SK-N-SH (cell line): ENCODE data around the gene LPIN1. TPM values are rescaled to one million over a fixed set of nuclear protein-coding genes. Genes with fewer than 3 reads are reported as not detected.

Source experiments
- CTCF ChIA-PET: fragments of 300-600, 350-600 bp; formaldehyde crosslinking; extraction: SDS; loops from one replicate; lab custom pipeline; 2021; lab: Yijun Ruan, JAX
- POLR2A ChIA-PET: fragments of 350-600 bp; sonication (Branson Sonifier 250); formaldehyde crosslinking; extraction: SDS; loops from one replicate; lab custom pipeline; 2020; ENCODE audit warnings: antibody characterized with exemption, inconsistent platforms; lab: Yijun Ruan, JAX
- DNase-seq: peaks from one replicate; pipeline ENCODE4 v3.0.0; 2012
- H2AFZ ChIP-seq: fragments of 200-600 bp; sonication (generic); 2 replicates; pipeline ENCODE4 v1.8.1; 2016; ENCODE audit warnings: antibody characterized with exemption, mild to moderate bottlenecking, low read depth
- H3F3A ChIP-seq: fragments of 200-600 bp; sonication (generic); replicated peaks from 2 replicates; pipeline ENCODE3; 2016; ENCODE audit warnings: antibody characterized with exemption, mild to moderate bottlenecking; ENCODE audit not compliant: insufficient read depth
- H3K27ac ChIP-seq, 2 experiments: fragments of 200-500 bp in 1 of 2; fragments of 200-600 bp in 1 of 2; sonication (Bioruptor generic) in 1 of 2; sonication (generic), shearing (Covaris generic) in 1 of 2; 2 replicates each; pipeline versions ENCODE4 v1.5.1 to v1.6.1; 2014 to 2016; ENCODE audit warnings: low read depth in 2 of 2, inconsistent platforms in 1 of 2, low read length in 1 of 2, mild to moderate bottlenecking in 1 of 2, mixed read lengths in 1 of 2
- H3K27me3 ChIP-seq: fragments of 200-600 bp; sonication (generic), shearing (Covaris generic); 2 replicates; pipeline ENCODE4 v1.6.1; 2016; ENCODE audit warnings: mixed run types; ENCODE audit not compliant: insufficient read depth
- H3K36me3 ChIP-seq, 2 experiments: fragments of 200-500 bp in 1 of 2; fragments of 200-600 bp in 1 of 2; sonication (Bioruptor generic) in 1 of 2; sonication (generic) in 1 of 2; replicated peaks in 1 of 2; 2 replicates each; pipeline versions ENCODE3 to v1.5.1; 2014 to 2016; ENCODE audit warnings: low read length in 1 of 2, mild to moderate bottlenecking in 1 of 2; ENCODE audit not compliant: insufficient read depth in 2 of 2, control insufficient read depth in 1 of 2
- H3K4me1 ChIP-seq, 2 experiments: fragments of 200-500 bp in 1 of 2; fragments of 200-600 bp in 1 of 2; sonication (Bioruptor generic) in 1 of 2; sonication (generic), shearing (Covaris generic) in 1 of 2; 2 replicates each; pipeline versions ENCODE4 v1.5.1 to v1.6.1; 2014 to 2016; ENCODE audit warnings: low read depth in 1 of 2, low read length in 1 of 2, mixed run types in 1 of 2; ENCODE audit not compliant: insufficient read depth in 2 of 2, control insufficient read depth in 1 of 2
- H3K4me2 ChIP-seq: fragments of 200-600 bp; sonication (generic), shearing (Covaris generic); 2 replicates; pipeline ENCODE4 v1.6.1; 2017; ENCODE audit warnings: mixed run types
- H3K4me3 ChIP-seq, 2 experiments: fragments of 200-500 bp in 1 of 2; fragments of 200-600 bp in 1 of 2; sonication (Bioruptor generic) in 1 of 2; sonication (generic), shearing (Covaris generic) in 1 of 2; 2 replicates each; pipeline versions ENCODE4 v1.5.1 to v1.8.1; 2014 to 2016; ENCODE audit warnings: low read depth in 2 of 2, inconsistent platforms in 1 of 2, low read length in 1 of 2, mild to moderate bottlenecking in 1 of 2, mixed read lengths in 1 of 2, moderate library complexity in 1 of 2
- H3K79me2 ChIP-seq: fragments of 200-600 bp; sonication (generic); 2 replicates; pipeline ENCODE4 v1.8.1; 2017; ENCODE audit warnings: mild to moderate bottlenecking; ENCODE audit not compliant: insufficient read depth
- H3K9ac ChIP-seq: fragments of 200-600 bp; sonication (generic); 2 replicates; pipeline ENCODE4 v1.6.1; 2017; ENCODE audit warnings: mixed run types
- H3K9me2 ChIP-seq: fragments of 200-600 bp; sonication (generic); 2 replicates; pipeline ENCODE4 v1.6.1; 2017; ENCODE audit warnings: mixed run types
- H3K9me3 ChIP-seq: fragments of 200-600 bp; sonication (generic); 2 replicates; pipeline ENCODE4 v1.6.1; 2017; ENCODE audit warnings: mixed run types, mild to moderate bottlenecking, moderate library complexity
- H4K20me1 ChIP-seq: fragments of 200-600 bp; sonication (generic); 2 replicates; pipeline ENCODE4 v1.6.1; 2017; ENCODE audit warnings: mild to moderate bottlenecking, mixed run types; ENCODE audit not compliant: insufficient read depth
- ELF1 ChIP-seq: IDR thresholded peaks from 2 replicates; pipeline ENCODE4 v1.4.0; 2012
- EP300 ChIP-seq, 2 experiments: IDR thresholded peaks; 2 replicates each; pipeline versions ENCODE4 v1.4.0 to v1.6.1; 2012; ENCODE audit warnings: borderline replicate concordance in 1 of 2, low read depth in 1 of 2, low read length in 1 of 2
- EZH2phosphoT487 ChIP-seq: fragments of 200-600 bp; sonication (generic); IDR thresholded peaks from 2 replicates; pipeline ENCODE4 v1.6.1; 2017; ENCODE audit warnings: low read depth, mixed run types, mild to moderate bottlenecking, antibody characterized with exemption, moderate library complexity, borderline replicate concordance
- FOXJ3 ChIP-seq: sonication (generic); formaldehyde crosslinking; IDR thresholded peaks from 2 replicates; pipeline ENCODE4 v1.5.1; 2020; ENCODE audit warnings: mild to moderate bottlenecking, missing genetic modification reagents
- JUND ChIP-seq: IDR thresholded peaks from 2 replicates; pipeline ENCODE4 v1.4.0; 2012
- MXI1 ChIP-seq: IDR thresholded peaks from 2 replicates; pipeline ENCODE4 v1.6.1; 2012; ENCODE audit warnings: mild to moderate bottlenecking, low read depth, low read length, improper control_type of control experiment
- NFIC ChIP-seq: IDR thresholded peaks from 2 replicates; pipeline ENCODE4 v1.4.0; 2012; ENCODE audit warnings: borderline replicate concordance
- NRF1 ChIP-seq: IDR thresholded peaks from 2 replicates; pipeline ENCODE4 v1.6.1; 2012; ENCODE audit warnings: low read depth, mild to moderate bottlenecking, low read length
- RCOR1 ChIP-seq: fragments of 150-350 bp; IDR thresholded peaks from 2 replicates; pipeline ENCODE4 v1.6.1; 2017; ENCODE audit warnings: antibody characterized with exemption, low read length
- RFX5 ChIP-seq: IDR thresholded peaks from 2 replicates; pipeline ENCODE4 v1.6.1; 2012; ENCODE audit warnings: mild to moderate bottlenecking, improper control_type of control experiment, low read length
- RXRA ChIP-seq: IDR thresholded peaks from 2 replicates; pipeline ENCODE4 v1.4.0; 2012; ENCODE audit warnings: low read depth, mild to moderate bottlenecking, borderline replicate concordance
- TCF12 ChIP-seq: IDR thresholded peaks from 2 replicates; pipeline ENCODE4 v1.4.0; 2012
- TEAD4 ChIP-seq: IDR thresholded peaks from 2 replicates; pipeline ENCODE4 v1.4.0; 2012; ENCODE audit warnings: mild to moderate bottlenecking, borderline replicate concordance; ENCODE audit not compliant: insufficient read depth
- WGBS: methylation state at CpG from one replicate; pipeline ENCODE4 v1.1.6; 2017; ENCODE audit warnings: low lambda C conversion rate; 5-methylcytosine and 5-hydroxymethylcytosine counted together
- polyA plus RNA-seq, 3 experiments: library from polyadenylated mRNA; depleted of rRNA; stranded (reverse); fragments of >200 nt; gene quantifications; 2 replicates each; pipeline ENCODE4 v1.2.3, GENCODE V29; 2012
- TF ChIP-seq, protein P1 (sequence below): fragments of 150-350 bp; IDR thresholded peaks from 2 replicates; pipeline ENCODE4 v1.6.1; 2016; ENCODE audit warnings: mild to moderate bottlenecking, low read depth, low read length
- TF ChIP-seq, protein P2 (sequence below): fragments of 150-350 bp; IDR thresholded peaks from 2 replicates; pipeline ENCODE4 v1.6.1; 2017; ENCODE audit warnings: antibody characterized with exemption, low read length, low read depth, borderline replicate concordance
- TF ChIP-seq, protein P3 (sequence below): fragments of 200-600 bp; sonication (generic); IDR thresholded peaks from 2 replicates; pipeline ENCODE4 v1.6.1; 2017; ENCODE audit warnings: antibody characterized with exemption, mild to moderate bottlenecking, moderate library complexity
- TF ChIP-seq, protein P4 (sequence below): IDR thresholded peaks from 2 replicates; pipeline ENCODE4 v1.4.0; 2012; ENCODE audit warnings: low read depth
- TF ChIP-seq, protein P5 (sequence below): IDR thresholded peaks from 2 replicates; pipeline ENCODE4; 2012
- TF ChIP-seq, protein P6 (sequence below): IDR thresholded peaks from 2 replicates; pipeline ENCODE4 v1.4.0; 2012; ENCODE audit warnings: low read depth, borderline replicate concordance
- TF ChIP-seq, protein P7 (sequence below): IDR thresholded peaks from 2 replicates; pipeline ENCODE4 v1.4.0; 2012; ENCODE audit warnings: low read depth, borderline replicate concordance

Gene LPIN1
- polyA plus RNA-seq, 1 of the 3 experiments (the other 2 are of a cell fraction), result 22.1 TPM

DNA sequence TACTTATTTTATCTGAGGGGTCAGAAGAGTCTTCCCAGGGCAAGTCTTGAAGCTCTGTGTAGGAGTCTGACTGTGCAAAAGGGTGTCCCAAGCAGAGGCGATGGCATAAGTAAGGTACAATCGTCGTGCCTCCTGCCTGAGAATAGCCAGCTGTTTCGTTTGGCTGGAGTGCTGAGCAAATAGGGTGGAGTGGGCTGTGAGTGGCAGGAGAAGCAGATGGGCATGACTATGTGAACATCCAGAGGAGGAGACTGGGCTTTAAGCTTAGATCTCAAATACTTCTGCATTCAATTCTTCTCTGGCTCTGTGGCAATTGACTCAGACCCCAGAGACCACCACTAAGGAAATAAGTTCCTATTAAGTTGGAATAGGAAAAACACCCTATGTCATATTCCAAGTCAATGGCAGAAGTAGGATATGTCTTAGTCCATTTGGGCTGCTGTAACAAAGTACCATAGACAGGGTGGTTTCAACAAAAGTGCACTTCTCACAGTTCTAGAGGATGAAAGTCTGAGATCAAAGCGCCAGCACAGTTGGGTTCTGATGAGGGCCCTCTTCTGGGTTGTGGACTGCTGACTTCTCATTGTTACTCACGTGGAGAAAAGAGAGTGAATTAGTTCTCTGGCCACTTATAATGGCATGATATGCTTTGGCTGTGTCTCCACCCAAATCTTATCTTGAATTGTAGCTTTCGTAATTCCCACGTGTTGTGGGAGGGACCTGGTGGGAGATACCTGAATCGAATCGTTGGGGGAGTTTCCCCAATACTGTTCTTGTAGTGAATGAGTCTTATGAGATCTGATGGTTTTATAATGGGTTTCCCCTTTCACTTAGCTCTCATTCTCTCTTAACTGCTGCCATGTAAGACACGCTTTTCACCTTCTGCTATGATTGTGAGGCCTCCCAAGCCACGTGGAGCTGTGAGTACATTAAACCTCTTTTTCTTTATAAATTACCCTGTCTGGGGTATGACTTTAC, 120.2 kb downstream of the LPIN1 start:
- H3K4me3 ChIP-seq, result no peak overlapping the region
- ChIA-PET POLR2A (no interaction called here), CTCF (interaction anchor here (1.0 to 7.7 kb wide), 5 partner anchors 10 to 1141 kb away, joined by 3 to 54 read pairs (median 4); no protein-coding TSS in a partner anchor)
- H2AFZ ChIP-seq, result no peak overlapping the region
- peaks cover 5 to 6% of the 10 kb centered on the region in 2 experiments; a peak in 3 of 4 replicates for H3K4me1 ChIP-seq
- TF ChIP-seq RCOR1, result no peak
- TF ChIP-seq TCF12, result no peak
- TF ChIP-seq TEAD4, result no peak
- TF ChIP-seq NFIC, result no peak
- TF ChIP-seq, protein P1, sequence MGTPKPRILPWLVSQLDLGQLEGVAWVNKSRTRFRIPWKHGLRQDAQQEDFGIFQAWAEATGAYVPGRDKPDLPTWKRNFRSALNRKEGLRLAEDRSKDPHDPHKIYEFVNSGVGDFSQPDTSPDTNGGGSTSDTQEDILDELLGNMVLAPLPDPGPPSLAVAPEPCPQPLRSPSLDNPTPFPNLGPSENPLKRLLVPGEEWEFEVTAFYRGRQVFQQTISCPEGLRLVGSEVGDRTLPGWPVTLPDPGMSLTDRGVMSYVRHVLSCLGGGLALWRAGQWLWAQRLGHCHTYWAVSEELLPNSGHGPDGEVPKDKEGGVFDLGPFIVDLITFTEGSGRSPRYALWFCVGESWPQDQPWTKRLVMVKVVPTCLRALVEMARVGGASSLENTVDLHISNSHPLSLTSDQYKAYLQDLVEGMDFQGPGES, result no peak
- TF ChIP-seq, protein P2, sequence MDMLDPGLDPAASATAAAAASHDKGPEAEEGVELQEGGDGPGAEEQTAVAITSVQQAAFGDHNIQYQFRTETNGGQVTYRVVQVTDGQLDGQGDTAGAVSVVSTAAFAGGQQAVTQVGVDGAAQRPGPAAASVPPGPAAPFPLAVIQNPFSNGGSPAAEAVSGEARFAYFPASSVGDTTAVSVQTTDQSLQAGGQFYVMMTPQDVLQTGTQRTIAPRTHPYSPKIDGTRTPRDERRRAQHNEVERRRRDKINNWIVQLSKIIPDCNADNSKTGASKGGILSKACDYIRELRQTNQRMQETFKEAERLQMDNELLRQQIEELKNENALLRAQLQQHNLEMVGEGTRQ, result no peak
- no peak for TF ChIP-seq FOXJ3 (CRISPR knock-in tag)
- no peak for TF ChIP-seq RXRA
- no peak for TF ChIP-seq NRF1
- TF ChIP-seq, protein P3, sequence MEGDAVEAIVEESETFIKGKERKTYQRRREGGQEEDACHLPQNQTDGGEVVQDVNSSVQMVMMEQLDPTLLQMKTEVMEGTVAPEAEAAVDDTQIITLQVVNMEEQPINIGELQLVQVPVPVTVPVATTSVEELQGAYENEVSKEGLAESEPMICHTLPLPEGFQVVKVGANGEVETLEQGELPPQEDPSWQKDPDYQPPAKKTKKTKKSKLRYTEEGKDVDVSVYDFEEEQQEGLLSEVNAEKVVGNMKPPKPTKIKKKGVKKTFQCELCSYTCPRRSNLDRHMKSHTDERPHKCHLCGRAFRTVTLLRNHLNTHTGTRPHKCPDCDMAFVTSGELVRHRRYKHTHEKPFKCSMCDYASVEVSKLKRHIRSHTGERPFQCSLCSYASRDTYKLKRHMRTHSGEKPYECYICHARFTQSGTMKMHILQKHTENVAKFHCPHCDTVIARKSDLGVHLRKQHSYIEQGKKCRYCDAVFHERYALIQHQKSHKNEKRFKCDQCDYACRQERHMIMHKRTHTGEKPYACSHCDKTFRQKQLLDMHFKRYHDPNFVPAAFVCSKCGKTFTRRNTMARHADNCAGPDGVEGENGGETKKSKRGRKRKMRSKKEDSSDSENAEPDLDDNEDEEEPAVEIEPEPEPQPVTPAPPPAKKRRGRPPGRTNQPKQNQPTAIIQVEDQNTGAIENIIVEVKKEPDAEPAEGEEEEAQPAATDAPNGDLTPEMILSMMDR, result no peak
- TF ChIP-seq JUND, result no peak
- no peak for TF ChIP-seq EP300 (IDR thresholded peaks at IDR 0.05; ENCODE audit: borderline replicate concordance in 1 of 2, low read depth in 1 of 2, low read length in 1 of 2)
- TF ChIP-seq, protein P4, sequence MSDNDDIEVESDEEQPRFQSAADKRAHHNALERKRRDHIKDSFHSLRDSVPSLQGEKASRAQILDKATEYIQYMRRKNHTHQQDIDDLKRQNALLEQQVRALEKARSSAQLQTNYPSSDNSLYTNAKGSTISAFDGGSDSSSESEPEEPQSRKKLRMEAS, result no peak
- TF ChIP-seq EZH2phosphoT487, result no peak
- TF ChIP-seq, protein P5, sequence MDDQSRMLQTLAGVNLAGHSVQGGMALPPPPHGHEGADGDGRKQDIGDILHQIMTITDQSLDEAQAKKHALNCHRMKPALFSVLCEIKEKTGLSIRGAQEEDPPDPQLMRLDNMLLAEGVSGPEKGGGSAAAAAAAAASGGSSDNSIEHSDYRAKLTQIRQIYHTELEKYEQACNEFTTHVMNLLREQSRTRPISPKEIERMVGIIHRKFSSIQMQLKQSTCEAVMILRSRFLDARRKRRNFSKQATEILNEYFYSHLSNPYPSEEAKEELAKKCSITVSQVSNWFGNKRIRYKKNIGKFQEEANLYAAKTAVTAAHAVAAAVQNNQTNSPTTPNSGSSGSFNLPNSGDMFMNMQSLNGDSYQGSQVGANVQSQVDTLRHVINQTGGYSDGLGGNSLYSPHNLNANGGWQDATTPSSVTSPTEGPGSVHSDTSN, result no peak
- TF ChIP-seq, protein P6, sequence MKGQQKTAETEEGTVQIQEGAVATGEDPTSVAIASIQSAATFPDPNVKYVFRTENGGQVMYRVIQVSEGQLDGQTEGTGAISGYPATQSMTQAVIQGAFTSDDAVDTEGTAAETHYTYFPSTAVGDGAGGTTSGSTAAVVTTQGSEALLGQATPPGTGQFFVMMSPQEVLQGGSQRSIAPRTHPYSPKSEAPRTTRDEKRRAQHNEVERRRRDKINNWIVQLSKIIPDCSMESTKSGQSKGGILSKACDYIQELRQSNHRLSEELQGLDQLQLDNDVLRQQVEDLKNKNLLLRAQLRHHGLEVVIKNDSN, result no peak
- TF ChIP-seq, protein P7, sequence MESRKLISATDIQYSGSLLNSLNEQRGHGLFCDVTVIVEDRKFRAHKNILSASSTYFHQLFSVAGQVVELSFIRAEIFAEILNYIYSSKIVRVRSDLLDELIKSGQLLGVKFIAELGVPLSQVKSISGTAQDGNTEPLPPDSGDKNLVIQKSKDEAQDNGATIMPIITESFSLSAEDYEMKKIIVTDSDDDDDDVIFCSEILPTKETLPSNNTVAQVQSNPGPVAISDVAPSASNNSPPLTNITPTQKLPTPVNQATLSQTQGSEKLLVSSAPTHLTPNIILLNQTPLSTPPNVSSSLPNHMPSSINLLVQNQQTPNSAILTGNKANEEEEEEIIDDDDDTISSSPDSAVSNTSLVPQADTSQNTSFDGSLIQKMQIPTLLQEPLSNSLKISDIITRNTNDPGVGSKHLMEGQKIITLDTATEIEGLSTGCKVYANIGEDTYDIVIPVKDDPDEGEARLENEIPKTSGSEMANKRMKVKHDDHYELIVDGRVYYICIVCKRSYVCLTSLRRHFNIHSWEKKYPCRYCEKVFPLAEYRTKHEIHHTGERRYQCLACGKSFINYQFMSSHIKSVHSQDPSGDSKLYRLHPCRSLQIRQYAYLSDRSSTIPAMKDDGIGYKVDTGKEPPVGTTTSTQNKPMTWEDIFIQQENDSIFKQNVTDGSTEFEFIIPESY, result no peak
- TF ChIP-seq ELF1, result no peak
- TF ChIP-seq MXI1, result no peak
- TF ChIP-seq RFX5, result no peak
- H3K79me2 ChIP-seq, result no peaks in the 10 kb centered on the region
- H3K36me3 ChIP-seq, result no peaks in the 10 kb centered on the region
- H3K27me3 ChIP-seq, result no peaks in the 10 kb centered on the region
- H3K4me2 ChIP-seq, result no peak overlapping the region
- H4K20me1 ChIP-seq, result no peaks in the 10 kb centered on the region
- no peak for DNase-seq
- no peaks in the 10 kb centered on the region for H3F3A ChIP-seq
- 71% methylated on average over 12 of the region's 12 CpGs for WGBS
- H3K9me3 ChIP-seq, result no peaks in the 10 kb centered on the region
- H3K27ac ChIP-seq, result no peak overlapping the region
- no peak overlapping the region for H3K9ac ChIP-seq
- H3K9me2 ChIP-seq, result no peaks in the 10 kb centered on the region
